Transverse colon (tissue), 4 donors: ENCODE data around the gene RNF212.

Experiments used
- EP300 ChIP-seq: sonication (generic); formaldehyde crosslinking; IDR thresholded peaks from one replicate; pipeline ENCODE4 v1.6.1; 2017; ENCODE audit warnings: antibody characterized with exemption, low read depth
- POLR2A ChIP-seq: fragments of 450-650 bp; IDR thresholded peaks from one replicate; pipeline ENCODE4 v1.6.1; 2016; ENCODE audit warnings: antibody characterized with exemption, mild to moderate bottlenecking, moderate library complexity
- POLR2AphosphoS5 ChIP-seq, 3 donors: sonication (generic); formaldehyde crosslinking; IDR thresholded peaks; one replicate each; pipeline ENCODE4 v1.6.1; 2016; ENCODE audit warnings: antibody characterized with exemption in 3 of 3
- TF ChIP-seq, protein P1 (sequence below), 5 experiments: fragments of 200-600 bp in 3 of 5; fragments of 450-650 bp in 2 of 5; sonication (generic) in 3 of 5; IDR thresholded peaks; 1 replicate in 2 of 5; 2 replicates in 3 of 5; pipeline ENCODE4 v1.5.1; 2016 to 2017; ENCODE audit warnings: antibody characterized with exemption in 5 of 5, inconsistent platforms in 3 of 5, mild to moderate bottlenecking in 2 of 5, moderate library complexity in 1 of 5

DNA sequence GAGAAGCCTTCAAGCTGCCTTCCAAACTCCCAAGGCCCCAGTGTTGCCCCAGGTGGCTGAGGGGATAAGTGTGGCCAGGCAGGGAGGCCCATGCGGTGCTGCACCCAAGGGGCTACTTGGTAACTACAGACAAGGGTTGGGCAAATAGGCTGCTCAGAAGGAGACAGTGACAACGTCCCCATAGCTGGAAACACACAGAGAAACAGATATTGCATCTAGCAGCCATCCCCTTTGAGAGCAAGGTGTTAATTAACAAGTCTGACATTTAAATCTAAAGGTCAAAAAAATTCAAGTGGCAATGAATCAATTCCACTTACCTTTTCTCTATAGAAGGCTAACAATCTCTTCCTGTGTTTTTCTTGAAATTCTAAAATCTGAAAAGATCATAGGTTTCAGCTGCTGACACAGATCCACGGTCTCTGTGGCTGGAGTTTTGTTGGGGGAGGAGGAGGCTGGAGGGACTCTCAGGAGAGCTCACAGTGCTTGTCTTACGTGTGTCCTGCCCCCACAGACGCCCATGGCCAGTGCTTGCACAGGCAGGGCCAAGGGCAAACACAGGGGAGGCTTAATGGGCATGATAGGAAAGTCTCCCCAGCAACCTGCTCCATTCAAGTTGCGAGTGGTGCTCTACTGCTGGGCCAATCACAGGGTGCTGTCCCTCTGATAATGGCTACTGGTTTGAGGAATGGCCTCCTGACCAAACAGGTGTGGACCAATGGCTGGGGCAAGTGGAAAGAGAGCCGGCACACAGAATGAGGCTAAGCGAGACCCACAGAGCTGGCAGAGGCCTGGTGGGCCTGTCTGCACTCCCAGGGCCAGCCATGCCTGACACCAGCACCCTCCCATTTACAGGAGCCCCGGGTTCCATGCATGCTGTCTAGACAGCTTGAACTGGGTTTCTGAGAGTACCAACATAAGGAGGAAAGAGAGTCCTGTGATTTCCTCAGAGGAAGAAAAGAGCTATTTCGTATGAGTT, 22.6 kb downstream of the RNF212 start:
- TF ChIP-seq, protein P1, sequence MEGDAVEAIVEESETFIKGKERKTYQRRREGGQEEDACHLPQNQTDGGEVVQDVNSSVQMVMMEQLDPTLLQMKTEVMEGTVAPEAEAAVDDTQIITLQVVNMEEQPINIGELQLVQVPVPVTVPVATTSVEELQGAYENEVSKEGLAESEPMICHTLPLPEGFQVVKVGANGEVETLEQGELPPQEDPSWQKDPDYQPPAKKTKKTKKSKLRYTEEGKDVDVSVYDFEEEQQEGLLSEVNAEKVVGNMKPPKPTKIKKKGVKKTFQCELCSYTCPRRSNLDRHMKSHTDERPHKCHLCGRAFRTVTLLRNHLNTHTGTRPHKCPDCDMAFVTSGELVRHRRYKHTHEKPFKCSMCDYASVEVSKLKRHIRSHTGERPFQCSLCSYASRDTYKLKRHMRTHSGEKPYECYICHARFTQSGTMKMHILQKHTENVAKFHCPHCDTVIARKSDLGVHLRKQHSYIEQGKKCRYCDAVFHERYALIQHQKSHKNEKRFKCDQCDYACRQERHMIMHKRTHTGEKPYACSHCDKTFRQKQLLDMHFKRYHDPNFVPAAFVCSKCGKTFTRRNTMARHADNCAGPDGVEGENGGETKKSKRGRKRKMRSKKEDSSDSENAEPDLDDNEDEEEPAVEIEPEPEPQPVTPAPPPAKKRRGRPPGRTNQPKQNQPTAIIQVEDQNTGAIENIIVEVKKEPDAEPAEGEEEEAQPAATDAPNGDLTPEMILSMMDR (IDR thresholded peaks at IDR 0.05), result no peak
- TF ChIP-seq POLR2A (no peak), EP300 (no peak), POLR2AphosphoS5 (IDR thresholded peaks at IDR 0.05) (no peak)
